Measurements from ENCODE around the gene SEC61A1.

SEC61A1 gene

GRCh38 chr3:128078322-128078721 is 26.1 kb downstream of the SEC61A1 start:
- DNase-seq, result no peak

DNA sequence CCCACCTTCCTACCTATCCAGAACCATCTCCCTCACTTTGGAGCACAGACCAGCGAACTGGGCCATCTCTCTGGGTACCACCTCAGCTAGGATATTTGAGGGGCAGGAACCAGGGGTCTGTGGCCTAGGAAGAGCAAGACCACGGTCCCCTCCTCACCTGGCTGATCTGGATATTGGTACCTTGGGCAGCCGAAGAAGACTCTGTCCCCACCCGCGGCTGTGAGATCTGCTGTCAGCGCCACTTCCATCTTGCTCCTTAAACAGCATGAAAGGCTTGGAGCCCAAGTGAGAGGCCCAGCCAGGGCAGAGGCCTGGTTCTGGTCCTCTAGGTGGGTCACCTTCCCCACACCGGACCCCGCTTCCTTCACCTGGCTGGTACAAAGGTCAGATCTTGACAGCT is 26.6 kb downstream of the SEC61A1 start:
- DNase-seq, result no peak

- DNase-seq, result no peak
Observed at GRCh38 chr3:128079823-128080222, 27.6 kb downstream of the SEC61A1 start.

- no peak for DNase-seq
Observed at GRCh38 chr3:128080323-128081080, 28.3 kb downstream of the SEC61A1 start.

DNA sequence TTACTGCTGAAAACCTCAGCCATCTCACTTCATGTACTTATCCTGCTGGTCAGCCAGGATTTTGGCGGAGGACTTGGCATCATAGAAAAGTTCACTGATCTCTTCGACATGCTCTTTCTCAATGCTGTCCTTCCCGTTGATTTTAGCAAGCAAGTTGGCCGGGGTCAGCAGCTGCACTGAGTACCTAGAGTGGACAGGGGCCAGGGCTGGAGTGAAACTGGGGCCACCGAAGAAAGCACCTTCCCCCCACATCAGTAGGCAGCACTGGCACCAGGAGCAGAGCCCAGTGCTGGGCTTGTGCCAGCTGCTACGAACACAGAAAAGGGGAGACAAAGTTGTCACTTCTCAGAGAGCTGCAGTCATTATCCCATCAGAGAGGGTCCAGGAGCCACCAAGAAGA is 29.0 kb downstream of the SEC61A1 start:
- no peak for DNase-seq

GRCh38 chr3:128081846-128082245 is 29.6 kb downstream of the SEC61A1 start:
- DNase-seq, result no peak

GRCh38 chr3:128082546-128082945 is 30.3 kb downstream of the SEC61A1 start:
- no peak for DNase-seq

DNA sequence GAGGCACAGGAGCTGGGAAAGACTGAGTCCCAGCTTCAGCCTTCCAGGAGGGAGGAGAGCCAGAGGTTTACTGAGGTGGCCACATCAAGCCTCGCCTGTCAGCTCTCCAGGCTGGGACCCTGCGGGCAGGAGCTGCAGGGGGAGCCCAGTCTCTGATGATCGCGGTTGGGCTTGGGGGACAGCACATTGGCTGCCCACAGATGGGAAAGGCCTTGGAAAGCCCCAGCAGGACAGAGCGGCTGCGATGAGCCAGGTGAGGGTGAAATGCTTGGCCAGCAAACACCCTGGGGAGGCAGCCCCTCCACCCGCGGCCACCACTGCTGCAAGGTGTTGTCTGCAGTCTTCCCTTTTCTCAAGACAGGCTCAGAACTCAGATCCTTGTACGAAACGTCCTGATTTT is 31.2 kb downstream of the SEC61A1 start:
- DNase-seq, result no peak

- DNase-seq, result no peak
Observed at GRCh38 chr3:128083980-128084674, 31.9 kb downstream of the SEC61A1 start.

DNA sequence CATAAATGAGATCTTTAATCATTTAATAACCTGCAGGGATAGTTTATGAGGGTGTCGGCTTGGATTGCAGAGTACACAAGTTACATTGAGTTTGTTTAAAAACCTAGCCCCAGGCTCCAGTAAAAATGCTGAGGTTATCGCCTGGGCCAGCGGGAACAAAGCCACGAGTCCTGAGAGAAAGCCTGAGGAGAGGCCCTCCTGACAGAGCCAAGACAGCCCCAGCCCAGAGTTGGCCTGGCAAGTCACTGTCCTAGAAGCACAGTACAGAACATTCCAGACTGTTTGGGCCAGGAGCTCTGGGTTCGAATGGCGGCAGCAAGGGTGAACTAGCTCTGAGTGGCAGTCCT is 32.4 kb downstream of the SEC61A1 start:
- no peak for DNase-seq

DNA sequence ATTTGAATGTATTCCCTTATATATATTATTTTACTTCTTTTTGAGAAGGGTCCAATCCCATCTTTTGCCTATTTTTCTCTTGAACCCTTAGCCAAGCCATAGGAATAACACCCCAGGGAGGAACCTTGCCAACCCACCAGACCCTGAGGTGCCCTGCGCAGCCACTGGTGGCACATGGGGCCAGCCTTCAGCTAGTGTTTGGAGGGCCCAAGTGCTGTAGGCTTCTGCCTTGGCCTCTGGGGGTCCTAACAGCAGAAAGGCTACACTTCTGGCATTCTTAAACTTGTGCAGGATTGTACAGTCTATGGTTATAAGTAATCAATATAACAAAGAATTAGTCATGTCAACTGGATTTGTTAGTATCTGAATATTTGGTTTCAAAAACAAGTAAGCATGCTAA is 36.9 kb downstream of the SEC61A1 start:
- no peak for DNase-seq

- no peak for DNase-seq
Observed at GRCh38 chr3:128091586-128091985, 39.3 kb downstream of the SEC61A1 start.

DNA sequence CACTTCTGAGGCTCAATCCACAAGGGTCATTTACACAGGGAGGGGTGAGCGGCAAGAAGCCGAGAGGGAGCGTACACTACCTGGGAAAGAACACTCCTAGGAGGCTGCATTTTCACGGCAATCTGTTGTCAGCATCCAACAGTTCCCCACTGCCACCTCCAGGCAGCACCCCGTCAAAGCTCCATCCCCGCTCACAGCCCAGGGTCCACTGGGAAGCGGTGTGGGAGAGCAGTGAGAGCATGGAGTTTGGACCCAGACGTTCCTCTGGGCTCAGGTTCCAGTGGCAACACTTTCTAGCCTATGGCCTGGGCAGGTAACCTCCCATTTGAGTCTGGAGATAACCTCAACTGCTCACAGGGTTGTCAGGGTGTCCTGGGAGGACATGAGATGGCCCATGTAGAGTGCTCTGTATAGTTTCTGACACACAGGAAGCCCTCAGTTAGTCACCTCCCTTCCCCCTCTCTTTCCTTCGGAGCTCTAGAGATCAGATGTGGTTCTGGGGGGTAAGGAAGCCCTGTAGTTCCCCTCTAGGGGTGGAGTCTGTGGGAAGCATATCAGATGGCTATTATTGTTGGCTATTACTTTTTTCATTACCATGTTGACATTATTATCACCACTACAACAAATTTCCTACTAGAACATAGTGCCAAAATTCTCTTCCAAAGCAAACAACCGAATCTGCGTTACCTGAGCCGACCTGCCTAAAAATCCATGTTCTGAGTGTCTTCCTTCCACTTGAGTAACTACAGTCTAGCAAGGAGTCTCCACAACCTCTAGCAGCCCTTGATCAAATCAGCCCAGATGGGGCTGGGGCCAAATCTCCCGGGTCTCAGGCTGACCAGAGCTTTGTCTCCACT is 42.3 kb downstream of the SEC61A1 start:
- no peak for DNase-seq

DNA sequence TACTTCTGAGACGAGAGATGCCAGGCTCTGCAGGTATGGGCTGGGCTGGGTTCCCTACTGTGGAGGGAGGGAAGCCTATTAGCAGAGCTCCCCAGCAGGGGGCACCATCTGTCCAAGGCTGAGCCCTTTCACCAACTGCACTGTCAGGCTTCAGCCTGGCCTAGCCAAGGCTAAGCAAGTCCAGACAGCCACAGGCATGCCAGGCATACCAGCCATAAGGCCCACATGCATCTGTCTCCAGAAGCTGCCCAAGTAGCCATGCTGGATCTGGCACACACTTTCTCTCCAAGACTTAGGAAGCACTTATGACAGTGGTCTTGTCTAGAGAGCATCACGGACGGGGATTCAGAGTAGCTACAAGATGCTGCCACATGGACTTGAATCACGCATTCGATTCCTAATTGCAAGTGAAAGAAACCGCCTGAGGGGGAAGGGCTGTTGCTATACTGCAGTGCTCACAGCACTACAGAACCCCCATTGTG is 43.0 kb downstream of the SEC61A1 start:
- DNase-seq, result peak; percentile 61 to 80 (median 70)

DNA sequence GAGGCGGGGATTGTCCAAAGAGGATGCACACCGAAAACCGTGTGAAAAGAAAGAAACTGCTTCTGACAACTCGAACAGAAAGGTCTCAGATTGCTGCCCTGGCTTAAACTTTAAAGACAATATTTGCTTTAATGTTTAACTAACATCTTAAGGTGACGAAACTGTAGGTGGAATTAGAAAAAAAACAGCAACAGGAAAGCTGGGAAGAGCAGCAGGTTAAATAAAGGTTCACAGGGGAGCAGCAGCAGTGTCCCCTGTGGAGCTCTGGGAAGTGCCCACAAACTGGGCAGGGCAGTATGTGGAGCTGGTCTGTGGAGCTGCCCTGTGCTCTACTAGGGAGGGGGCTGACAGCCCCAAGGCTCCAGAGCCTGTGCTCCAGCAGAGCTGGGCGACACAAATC is 46.0 kb downstream of the SEC61A1 start:
- DNase-seq, result no peak

- DNase-seq, result no peak
Observed at GRCh38 chr3:128100161-128100560, 47.9 kb downstream of the SEC61A1 start.

DNA sequence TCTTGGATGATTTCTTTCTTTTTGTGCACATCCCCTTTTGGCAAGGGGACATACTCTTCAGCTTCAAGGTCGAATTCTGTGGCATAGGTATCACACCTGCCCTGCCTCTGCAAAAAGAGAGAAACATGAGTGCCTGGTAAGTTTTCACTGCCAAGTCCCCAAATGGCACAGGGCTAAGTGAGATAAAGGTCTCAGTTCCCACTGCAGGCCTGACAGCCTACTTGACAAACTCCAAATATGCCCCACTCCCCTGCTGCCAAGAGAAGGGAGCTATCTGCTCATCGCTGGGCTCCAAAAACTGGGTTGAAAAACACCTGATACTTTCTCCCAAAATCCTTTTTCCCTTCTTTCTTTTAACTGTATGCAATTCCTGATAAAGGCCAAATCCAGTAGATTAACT is 48.4 kb downstream of the SEC61A1 start:
- DNase-seq, result no peak

DNA sequence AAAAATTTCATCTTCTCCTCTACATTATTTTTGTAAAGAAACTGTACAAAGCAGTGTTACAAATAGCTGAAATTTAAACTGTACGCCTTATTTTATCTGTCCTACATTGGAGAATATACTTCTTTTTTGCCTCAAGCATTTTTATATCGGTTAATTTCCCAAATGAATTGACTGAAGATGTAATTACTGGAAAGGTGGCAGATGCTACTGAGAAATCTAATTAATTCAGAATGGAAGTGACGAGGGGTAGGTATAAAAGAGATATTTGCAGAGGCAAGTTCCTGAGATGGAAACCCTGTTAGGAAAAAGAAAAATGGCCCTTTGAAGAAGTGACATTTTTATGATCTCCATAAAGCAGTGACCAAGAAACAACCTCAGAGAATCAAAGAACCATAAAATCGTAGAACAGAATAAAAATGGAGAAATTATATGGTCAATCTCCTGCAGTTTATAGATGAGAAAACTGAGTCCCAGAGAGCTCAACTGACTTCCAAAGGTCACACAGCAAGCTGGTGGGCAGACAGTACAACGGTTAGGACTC is 51.0 kb downstream of the SEC61A1 start:
- no peak for DNase-seq

DNA sequence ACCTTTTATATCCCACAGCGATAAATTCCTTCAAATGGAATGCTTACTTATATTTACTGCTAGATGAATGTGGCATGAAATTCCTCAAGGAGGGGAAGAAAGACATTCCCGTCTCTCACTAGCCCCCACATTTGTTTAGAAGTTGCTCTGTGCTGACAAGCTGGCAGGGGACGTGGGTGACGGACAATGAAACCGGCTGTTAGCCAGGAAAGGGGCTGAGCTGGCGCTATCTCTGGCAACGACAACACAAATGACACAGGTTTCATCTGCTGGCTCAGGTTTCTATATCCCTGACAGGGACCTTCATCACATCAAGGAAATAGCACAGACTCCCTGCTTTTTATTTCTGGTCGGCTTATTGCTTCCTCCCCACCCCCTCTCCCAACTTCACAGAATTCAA is 55.6 kb downstream of the SEC61A1 start:
- DNase-seq, result no peak

GRCh38 chr3:128111147-128111546 is 58.9 kb downstream of the SEC61A1 start:
- no peak for DNase-seq

GRCh38 chr3:128112357-128112968 is 60.2 kb downstream of the SEC61A1 start:
- peak in 3 of 5 donors; percentile 13 to 87 (median 31) for DNase-seq

Data from T-helper 1 cell (primary cell).